CD4-positive, CD25-positive, alpha-beta regulatory T cell (primary cell): ENCODE results near the gene NFAT5. TPM values are rescaled to one million over a fixed set of nuclear protein-coding genes. Genes with fewer than 3 reads are reported as not detected.

ENCODE experiments used
- ATAC-seq, 2 donors: fragments of 150-1000 bp; cut with Tn5 transposase; one replicate each; pipeline ENCODE4 v1.10.0; 2021; ENCODE audit warnings: low read depth in 2 of 2, moderate number of reproducible peaks in 2 of 2, moderate library complexity in 1 of 2
- DNase-seq, 3 donors: peaks; one replicate each; pipeline versions ENCODE4 v3.0.0 to v3.0.0-alpha.2; 2012 to 2022; ENCODE audit warnings: mixed read lengths in 1 of 3
- H3K27ac ChIP-seq: one replicate; pipeline ENCODE4 v1.7.0; 2013; ENCODE audit warnings: mild to moderate bottlenecking, low read length; ENCODE audit not compliant: insufficient read depth, poor library complexity, severe bottlenecking
- H3K27me3 ChIP-seq: one replicate; pipeline ENCODE4 v1.7.0; 2013; ENCODE audit warnings: low read length; ENCODE audit not compliant: control insufficient read depth, insufficient read depth
- H3K36me3 ChIP-seq: one replicate; pipeline ENCODE4 v1.7.0; 2013; ENCODE audit warnings: mild to moderate bottlenecking, low read length, moderate library complexity; ENCODE audit not compliant: control insufficient read depth, insufficient read depth
- H3K4me1 ChIP-seq: 2 replicates; pipeline ENCODE4 v1.7.0; 2013; ENCODE audit warnings: mild to moderate bottlenecking, low read length; ENCODE audit not compliant: insufficient read depth, control insufficient read depth, poor library complexity, severe bottlenecking
- H3K4me3 ChIP-seq: one replicate; pipeline ENCODE4 v1.7.0; 2013; ENCODE audit warnings: low read depth, mild to moderate bottlenecking, low read length, moderate library complexity
- H3K9me3 ChIP-seq, 2 experiments: 1 replicate in 1 of 2; 2 replicates in 1 of 2; pipeline ENCODE4 v1.7.0; 2013; ENCODE audit warnings: low read length in 2 of 2, mild to moderate bottlenecking in 1 of 2, moderate library complexity in 1 of 2; ENCODE audit not compliant: control insufficient read depth in 2 of 2
- H3K27ac Mint-ChIP-seq, 3 donors: one replicate each; pipeline ENCODE4 v1.8.0; 2020 to 2022; ENCODE audit warnings: mild to moderate bottlenecking in 3 of 3, mixed read lengths in 3 of 3, moderate library complexity in 2 of 3
- H3K27me3 Mint-ChIP-seq: one replicate; pipeline ENCODE4 v1.8.0; 2022; ENCODE audit warnings: mild to moderate bottlenecking, mixed read lengths
- H3K36me3 Mint-ChIP-seq: one replicate; pipeline ENCODE4 v1.8.0; 2020; ENCODE audit warnings: mixed read lengths
- H3K4me1 Mint-ChIP-seq, 4 donors: one replicate each; pipeline ENCODE4 v1.8.0; 2020 to 2022; ENCODE audit warnings: mixed read lengths in 4 of 4, mild to moderate bottlenecking in 1 of 4
- H3K4me3 Mint-ChIP-seq, 4 donors: one replicate each; pipeline ENCODE4 v1.8.0; 2020 to 2022; ENCODE audit warnings: mild to moderate bottlenecking in 4 of 4, mixed read lengths in 4 of 4, moderate library complexity in 3 of 4
- H3K9me3 Mint-ChIP-seq, 7 donors: one replicate each; pipeline ENCODE4 v1.8.0; 2020 to 2022; ENCODE audit warnings: mixed read lengths in 7 of 7, mild to moderate bottlenecking in 3 of 7, moderate library complexity in 2 of 7
- polyA plus RNA-seq, 4 donors: library from polyadenylated mRNA; unstranded; fragments of 300-500 nt; fragmentation: Illumina TruSeq; gene quantifications; one replicate each; pipeline ENCODE4 v1.2.3, GENCODE V29; 2021
- total RNA-seq: library from RNA; stranded (reverse); gene quantifications from one replicate; pipeline ENCODE4 v1.2.3, GENCODE V29; 2022

Gene NFAT5
- total and polyA plus RNA-seq, 5 donors from 2014 or later: 7.0 to 57.6 (median 12.0) TPM

DNA sequence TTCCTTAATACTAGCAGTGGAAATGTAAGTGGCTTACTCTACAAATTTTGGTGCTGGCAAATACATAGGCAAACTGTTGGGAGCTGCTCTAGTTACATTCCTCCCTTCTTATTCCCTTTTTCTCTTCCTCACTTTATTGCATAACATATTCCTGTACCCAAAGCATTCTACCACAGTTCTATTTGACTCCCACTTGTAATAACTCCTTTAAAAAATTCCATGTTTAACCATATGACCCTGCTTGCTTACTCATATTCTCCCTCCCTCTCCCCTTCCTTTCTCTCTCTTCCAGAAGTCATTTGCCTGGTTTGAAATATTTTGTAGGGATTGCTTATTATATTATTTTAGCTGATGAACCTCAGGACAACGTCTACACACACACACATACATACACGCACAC, 137.9 kb downstream of the NFAT5 start:
- Mint-ChIP-seq H3K27me3 (no peaks in the 10 kb centered on the region), H3K27ac (peak overlapping the region in 1 of 3 donors; percentile 48), H3K4me3 (no peak overlapping the region)

DNA sequence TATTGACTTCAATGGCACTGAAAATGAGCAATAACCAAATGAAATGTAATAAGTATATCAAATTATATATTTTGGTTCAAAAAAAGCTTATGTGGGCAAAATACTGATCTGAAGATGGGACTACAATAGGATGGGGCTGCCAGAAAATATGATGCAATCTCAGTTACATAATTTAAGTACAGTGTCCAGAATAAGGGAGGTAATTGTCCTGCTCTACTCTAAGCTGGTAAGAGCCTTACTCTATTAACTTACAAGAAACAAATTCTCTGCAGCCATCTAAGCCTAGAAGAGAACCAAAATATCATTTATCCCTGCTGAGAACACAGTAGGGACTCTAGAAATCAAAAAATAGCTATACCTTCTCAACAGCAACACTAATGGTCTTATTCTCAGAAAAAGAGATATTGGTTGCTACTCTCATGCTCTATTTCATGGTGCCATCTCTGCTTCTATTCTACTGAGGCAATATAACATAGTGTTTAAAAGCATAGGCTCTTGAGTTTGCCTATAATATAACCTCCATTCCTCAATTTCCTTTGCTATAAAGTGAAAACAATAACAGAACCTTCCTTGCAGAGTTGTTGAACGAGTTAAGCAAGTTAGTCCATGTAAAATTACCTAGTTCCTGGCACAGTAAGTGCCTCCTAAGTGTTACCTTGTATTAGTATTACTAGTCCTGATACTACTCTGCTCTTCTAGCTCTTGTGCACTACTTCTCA, 140.6 kb downstream of the NFAT5 start:
- Histone ChIP-seq H3K4me3 (no peak overlapping the region), H3K4me1 (peaks cover 5% of the 10 kb centered on the region), H3K27ac (no peak overlapping the region), H3K27me3 (no peaks in the 10 kb centered on the region), H3K9me3 (no peaks in the 10 kb centered on the region), H3K36me3 (peaks cover 3% of the 10 kb centered on the region)
- ATAC-seq: no peak
- H3K27ac Mint-ChIP-seq: no peak overlapping the region
- no peaks in the 10 kb centered on the region for H3K27me3 Mint-ChIP-seq
- H3K36me3 Mint-ChIP-seq: peaks cover 11% of the 10 kb centered on the region
- DNase-seq: no peak
- H3K4me1 Mint-ChIP-seq: peaks cover 4 to 8% (median 6%) of the 10 kb centered on the region in 4 donors
- H3K4me3 Mint-ChIP-seq: peak overlapping the region in 1 of 4 donors; percentile 45
- H3K9me3 Mint-ChIP-seq: no peaks in the 10 kb centered on the region

More for the DNA sequence above, 137.9 kb downstream of the NFAT5 start:
- Histone ChIP-seq H3K4me3 (no peak overlapping the region), H3K27ac (no peak overlapping the region), H3K27me3 (no peaks in the 10 kb centered on the region), H3K36me3 (peaks cover 14% of the 10 kb centered on the region), H3K4me1 (no peaks in the 10 kb centered on the region), H3K9me3 (no peaks in the 10 kb centered on the region)
- DNase-seq (no peak), ATAC-seq (no peak)
- Mint-ChIP-seq H3K36me3 (peaks cover 11% of the 10 kb centered on the region), H3K4me1 (peaks cover 0 to 6% (median 1%) of the 10 kb centered on the region in 4 donors), H3K9me3 (no peaks in the 10 kb centered on the region)

DNA sequence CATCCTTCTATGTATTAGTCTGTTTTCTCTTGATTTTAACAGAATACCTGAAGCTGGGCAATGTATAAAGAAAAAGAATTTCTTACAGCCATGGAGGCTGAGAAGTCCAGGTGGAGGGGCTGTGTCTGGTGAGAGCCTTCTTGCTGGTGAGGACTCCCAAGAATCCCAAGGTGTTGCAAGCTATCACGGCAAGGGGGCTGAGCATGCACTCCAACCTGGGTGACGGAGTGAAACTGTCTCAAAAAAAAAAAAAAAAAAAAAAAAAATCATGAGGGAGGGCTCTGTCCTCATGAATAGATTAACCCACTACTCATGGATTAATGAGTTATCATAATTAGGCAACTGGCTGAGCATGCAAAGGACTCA, 141.2 kb downstream of the NFAT5 start:
- H3K4me3 ChIP-seq: no peak overlapping the region
- ATAC-seq (no peak), DNase-seq (no peak)
- H3K9me3 ChIP-seq: no peaks in the 10 kb centered on the region
- no peaks in the 10 kb centered on the region for H3K9me3 Mint-ChIP-seq
- peak overlapping the region in 1 of 4 donors; percentile 45 for H3K4me3 Mint-ChIP-seq
- no peak overlapping the region for H3K27ac ChIP-seq
- H3K27me3 Mint-ChIP-seq: no peaks in the 10 kb centered on the region
- no peak overlapping the region for H3K27ac Mint-ChIP-seq
- peaks cover 4 to 8% (median 6%) of the 10 kb centered on the region in 4 donors for H3K4me1 Mint-ChIP-seq
- no peaks in the 10 kb centered on the region for H3K27me3 ChIP-seq
- H3K36me3 Mint-ChIP-seq: peaks cover 11% of the 10 kb centered on the region
- no peaks in the 10 kb centered on the region for H3K36me3 ChIP-seq
- H3K4me1 ChIP-seq: peaks cover 5% of the 10 kb centered on the region

DNA sequence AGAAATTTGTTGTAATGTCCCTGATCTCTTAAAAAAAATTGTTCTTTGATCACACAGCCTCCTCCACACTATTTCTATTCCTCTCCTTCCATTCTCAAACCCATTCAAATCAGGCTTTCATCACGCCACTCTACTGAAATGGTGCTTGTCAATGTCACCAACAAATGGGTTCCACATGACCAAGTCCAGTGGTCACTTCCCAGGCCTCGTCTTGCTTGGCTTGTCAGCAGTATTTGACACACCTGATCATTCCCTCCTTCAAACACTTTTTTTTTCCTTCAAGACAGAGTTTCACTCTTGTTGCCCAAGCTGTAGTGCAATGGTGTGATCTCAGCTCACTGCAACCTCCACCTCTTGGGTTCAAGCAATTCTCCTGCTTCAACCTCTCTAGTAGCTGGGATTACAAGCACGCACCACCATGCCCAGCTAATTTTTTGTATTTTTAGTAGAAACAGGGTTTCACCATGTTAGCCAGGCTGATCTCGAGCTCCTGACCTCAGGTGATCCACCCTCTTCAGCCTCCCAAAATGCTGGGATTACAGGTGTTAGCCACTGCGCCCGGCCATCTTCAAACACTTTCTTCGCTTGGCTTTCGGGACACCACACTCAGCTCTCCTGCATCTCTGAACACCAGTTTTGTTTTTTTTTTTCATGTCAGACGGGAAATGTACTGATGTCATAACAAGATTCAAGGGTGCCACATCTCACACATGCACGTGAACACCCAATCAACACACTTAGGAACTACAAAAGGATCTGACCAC, 142.3 kb downstream of the NFAT5 start:
- H3K4me3 Mint-ChIP-seq: peak overlapping the region in 1 of 4 donors; percentile 28
- H3K4me1 Mint-ChIP-seq: peaks cover 4 to 8% (median 6%) of the 10 kb centered on the region in 4 donors
- Histone ChIP-seq H3K36me3 (no peaks in the 10 kb centered on the region), H3K9me3 (no peaks in the 10 kb centered on the region), H3K4me3 (no peak overlapping the region), H3K4me1 (peaks cover 5% of the 10 kb centered on the region), H3K27ac (no peak overlapping the region), H3K27me3 (no peaks in the 10 kb centered on the region)
- no peak for ATAC-seq
- DNase-seq: no peak
- no peaks in the 10 kb centered on the region for H3K27me3 Mint-ChIP-seq
- peaks cover 11% of the 10 kb centered on the region for H3K36me3 Mint-ChIP-seq
- no peak overlapping the region for H3K27ac Mint-ChIP-seq
- no peaks in the 10 kb centered on the region for H3K9me3 Mint-ChIP-seq

DNA sequence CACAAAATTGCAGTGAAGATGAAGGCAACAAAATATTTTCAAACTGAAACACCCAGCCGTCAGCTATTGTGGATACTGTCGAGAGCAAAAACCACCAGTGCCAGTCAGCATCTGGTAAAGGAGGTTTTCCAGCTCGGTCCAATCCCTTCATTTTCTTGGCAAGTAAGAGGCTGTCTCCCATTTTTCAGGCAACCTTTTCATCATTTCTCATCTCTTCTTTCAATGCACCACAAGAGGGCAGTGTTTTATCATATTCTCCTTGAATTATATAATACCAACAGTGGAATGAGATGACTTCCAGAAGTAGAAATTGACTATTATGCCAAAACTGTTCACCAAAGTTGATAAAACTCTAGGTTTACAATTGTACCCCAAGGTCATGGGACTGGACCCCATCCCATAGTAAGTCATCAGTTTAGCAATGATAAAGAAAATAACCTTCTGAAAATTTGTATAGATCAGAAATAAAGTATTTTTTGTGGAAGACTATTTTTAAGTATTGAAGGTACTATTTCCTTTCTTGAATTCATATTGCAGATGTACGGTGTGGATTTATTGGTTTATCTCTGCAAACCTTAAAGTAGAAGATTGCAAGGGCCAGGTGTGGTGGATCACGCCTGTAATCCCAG, 143.8 kb downstream of the NFAT5 start:
- Mint-ChIP-seq H3K27ac (peak overlapping the region in 1 of 3 donors; percentile 61), H3K4me3 (no peak overlapping the region), H3K4me1 (peaks cover 4 to 7% (median 5%) of the 10 kb centered on the region in 4 donors), H3K36me3 (peaks cover 3% of the 10 kb centered on the region), H3K9me3 (no peaks in the 10 kb centered on the region), H3K27me3 (no peaks in the 10 kb centered on the region)
- H3K36me3 ChIP-seq: no peaks in the 10 kb centered on the region
- peak; percentile 40 to 50 for ATAC-seq
- no peaks in the 10 kb centered on the region for H3K9me3 ChIP-seq
- H3K27me3 ChIP-seq: no peaks in the 10 kb centered on the region
- DNase-seq: peak in 2 of 3 donors; percentile 63 to 70
- H3K4me1 ChIP-seq: peaks cover 5% of the 10 kb centered on the region
- H3K27ac ChIP-seq: peak overlapping the region; percentile 1
- H3K4me3 ChIP-seq: no peak overlapping the region

DNA sequence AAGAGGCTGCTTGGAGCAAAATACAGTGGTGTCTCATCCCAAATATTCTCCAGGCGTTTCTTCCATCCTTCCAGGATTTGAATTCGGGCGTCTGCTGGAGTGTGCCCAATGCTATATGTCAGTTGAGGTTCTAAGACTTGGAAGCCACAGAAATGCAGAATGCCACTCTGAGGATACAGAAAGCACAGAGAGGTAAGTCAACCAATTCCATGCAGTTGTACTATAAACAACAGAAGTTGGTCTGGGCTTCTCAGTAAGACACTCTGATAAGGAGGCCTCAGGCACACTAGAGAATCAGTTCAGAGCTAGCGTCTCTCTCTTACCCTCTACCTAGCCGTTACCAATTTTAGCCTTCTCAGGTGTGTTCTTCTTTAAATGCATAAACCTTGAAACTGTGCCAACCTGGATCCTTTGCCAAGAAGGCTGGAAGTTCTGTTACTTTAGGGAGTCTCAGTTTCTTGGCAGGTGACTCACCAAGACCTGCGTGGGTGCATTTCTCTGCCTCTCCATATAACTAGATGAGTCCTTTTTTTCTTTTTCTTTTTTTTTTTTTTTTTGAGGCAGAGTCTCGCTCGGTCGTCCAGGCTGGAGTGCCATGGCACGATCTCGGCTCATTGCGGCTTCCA, 145.5 kb downstream of the NFAT5 start:
- Mint-ChIP-seq H3K36me3 (no peaks in the 10 kb centered on the region), H3K27me3 (no peaks in the 10 kb centered on the region), H3K9me3 (no peaks in the 10 kb centered on the region), H3K4me3 (no peak overlapping the region), H3K27ac (peak overlapping the region in 1 of 3 donors; percentile 15), H3K4me1 (peaks cover 4 to 7% (median 5%) of the 10 kb centered on the region in 4 donors)
- Histone ChIP-seq H3K36me3 (no peaks in the 10 kb centered on the region), H3K4me3 (no peak overlapping the region), H3K27ac (no peak overlapping the region), H3K9me3 (no peaks in the 10 kb centered on the region), H3K4me1 (peaks cover 5% of the 10 kb centered on the region), H3K27me3 (no peaks in the 10 kb centered on the region)
- ATAC-seq: no peak
- DNase-seq: no peak

DNA sequence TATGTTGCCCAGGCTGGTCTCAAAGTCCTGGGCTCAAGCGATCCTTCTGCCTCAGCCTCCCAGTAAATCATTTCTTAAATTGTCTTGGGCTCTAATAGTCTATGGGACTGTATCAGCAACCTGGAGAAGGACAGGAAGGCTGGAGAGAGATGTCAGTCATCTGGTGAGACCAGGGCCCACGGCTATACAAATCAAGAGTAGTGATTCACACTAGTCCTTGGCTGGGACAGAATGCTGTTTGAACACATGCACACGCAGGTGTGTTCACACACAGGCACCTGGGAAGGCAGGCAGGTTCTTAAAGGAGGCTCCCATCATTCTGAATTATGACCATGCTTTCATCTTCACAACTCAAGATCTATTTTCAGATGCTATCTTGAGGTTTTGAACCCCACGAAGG, 146.5 kb downstream of the NFAT5 start:
- no peak overlapping the region for H3K27ac Mint-ChIP-seq

More for the DNA sequence above, 146.5 kb downstream of the NFAT5 start:
- Histone ChIP-seq H3K27ac (no peak overlapping the region), H3K4me3 (no peak overlapping the region), H3K9me3 (no peaks in the 10 kb centered on the region), H3K36me3 (no peaks in the 10 kb centered on the region), H3K4me1 (peaks cover 5% of the 10 kb centered on the region), H3K27me3 (no peaks in the 10 kb centered on the region)
- ATAC-seq (no peak), DNase-seq (no peak)
- Mint-ChIP-seq H3K9me3 (no peaks in the 10 kb centered on the region), H3K4me1 (peaks cover 4 to 7% (median 5%) of the 10 kb centered on the region in 4 donors), H3K27me3 (no peaks in the 10 kb centered on the region), H3K4me3 (no peak overlapping the region), H3K36me3 (no peaks in the 10 kb centered on the region)
